Measurements from ENCODE around the gene PDSS2.
"Not testable (repeated sequence)": the region's sequence is repeated elsewhere in the genome, so short reads cannot be mapped to it uniquely, and the experiment has no call there.

- not testable (repeated sequence) for TF ChIP-seq TAF1 (IDR thresholded peaks at IDR 0.05; ENCODE audit: low read depth, low read length); POLR2AphosphoS5 (IDR thresholded peaks at IDR 0.05; ENCODE audit: low read depth, low read length); SPI1 (IDR thresholded peaks at IDR 0.05; ENCODE audit: low read depth, low read length); POLR2A (IDR thresholded peaks at IDR 0.05; ENCODE audit: low read depth, low read length); PAX5 (IDR thresholded peaks at IDR 0.05; ENCODE audit: insufficient read depth, low read length, severe bottlenecking); POU2F2 (IDR thresholded peaks at IDR 0.05; ENCODE audit: low read depth, low read length)
These were observed 16.0 kb upstream of the PDSS2 start for GRCh38 chr6:107475360-107475759.

All from GM12891 (cell line).